GM19395 (cell line): ENCODE measurements around the gene NUMBL.
"Not testable (repeated sequence)": the region's sequence is repeated elsewhere in the genome, so short reads cannot be mapped to it uniquely, and the experiment has no call there.

ENCODE experiments used
- ATAC-seq: cut with Tn5 transposase; IDR thresholded peaks from one replicate; pipeline ENCODE4 v1.9.1; 2021; ENCODE audit warnings: mild to moderate bottlenecking, moderate library complexity; ENCODE audit not compliant: unreplicated experiment

Gene NUMBL

GRCh38 chr19:40667602-40668001 lies 22.8 kb downstream of the NUMBL start:
- ATAC-seq, result no peak

- ATAC-seq, result no peak
Observed at GRCh38 chr19:40666803-40667438, 23.5 kb downstream of the NUMBL start.

- no peak for ATAC-seq
Observed at GRCh38 chr19:40663695-40664692, 26.5 kb downstream of the NUMBL start.

- ATAC-seq, result no peak
Observed at GRCh38 chr19:40662925-40663694, 27.3 kb downstream of the NUMBL start.

GRCh38 chr19:40661616-40662015 lies 28.8 kb downstream of the NUMBL start:
- ATAC-seq, result no peak

DNA sequence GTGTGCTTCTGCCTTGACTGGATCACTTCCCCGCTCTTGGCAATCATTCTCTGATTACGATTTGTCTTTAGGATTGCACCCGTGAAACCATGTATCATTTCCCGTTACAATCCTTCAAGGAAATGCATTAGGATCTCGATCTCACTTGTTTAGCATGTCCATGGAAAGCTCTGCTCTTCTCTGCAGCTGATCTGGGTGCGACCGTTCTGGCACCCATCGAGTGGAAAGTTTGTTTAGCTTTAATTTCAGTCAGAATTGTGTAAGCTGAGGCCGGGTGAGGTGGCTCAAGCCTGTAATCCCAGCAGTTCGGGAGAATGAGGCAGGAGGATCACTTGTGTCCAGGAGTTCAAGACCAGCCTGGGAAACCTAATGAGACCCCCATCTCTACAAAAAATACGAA lies 30.9 kb downstream of the NUMBL start:
- no peak for ATAC-seq

DNA sequence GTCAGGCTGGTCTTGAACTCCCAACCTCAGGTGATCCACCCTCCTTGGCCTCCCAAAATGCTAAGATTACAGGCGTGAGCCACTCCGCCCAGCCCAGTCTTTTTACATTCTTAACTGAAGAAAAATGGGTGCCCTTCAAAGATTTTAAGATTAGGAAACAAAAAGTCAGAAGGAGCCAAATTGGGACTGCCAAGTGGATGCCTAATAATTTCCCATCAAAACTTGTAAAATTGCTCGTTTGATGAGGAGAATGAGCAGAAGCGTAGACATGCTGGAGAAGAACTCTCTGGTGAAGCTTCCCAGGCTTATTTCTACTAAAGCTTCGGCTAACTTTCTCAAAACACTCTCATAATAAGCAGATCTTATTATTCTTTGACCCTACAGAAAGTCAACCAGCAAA lies 31.3 kb downstream of the NUMBL start:
- no peak for ATAC-seq

GRCh38 chr19:40658031-40658430 lies 32.4 kb downstream of the NUMBL start:
- ATAC-seq, result no peak

DNA sequence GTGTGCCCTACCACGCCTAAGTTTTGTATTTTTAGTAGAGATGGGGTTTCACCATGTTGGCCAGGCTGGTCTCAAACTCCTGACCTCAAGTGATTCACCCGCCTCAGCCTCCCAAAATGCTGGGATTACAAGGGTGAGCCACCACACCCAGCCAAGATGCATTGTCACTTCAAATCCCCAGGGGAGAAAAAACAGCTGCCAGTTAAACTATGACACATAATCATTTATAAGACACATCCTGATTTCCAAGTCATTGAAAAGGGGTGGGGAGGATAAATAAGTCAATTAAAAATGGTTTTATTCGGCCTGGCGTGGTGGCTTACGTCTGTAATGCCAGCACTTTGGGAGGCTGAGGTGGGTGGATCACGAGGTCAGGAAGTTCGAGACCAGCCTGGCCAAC lies 34.8 kb downstream of the NUMBL start:
- not testable (repeated sequence) for ATAC-seq

DNA sequence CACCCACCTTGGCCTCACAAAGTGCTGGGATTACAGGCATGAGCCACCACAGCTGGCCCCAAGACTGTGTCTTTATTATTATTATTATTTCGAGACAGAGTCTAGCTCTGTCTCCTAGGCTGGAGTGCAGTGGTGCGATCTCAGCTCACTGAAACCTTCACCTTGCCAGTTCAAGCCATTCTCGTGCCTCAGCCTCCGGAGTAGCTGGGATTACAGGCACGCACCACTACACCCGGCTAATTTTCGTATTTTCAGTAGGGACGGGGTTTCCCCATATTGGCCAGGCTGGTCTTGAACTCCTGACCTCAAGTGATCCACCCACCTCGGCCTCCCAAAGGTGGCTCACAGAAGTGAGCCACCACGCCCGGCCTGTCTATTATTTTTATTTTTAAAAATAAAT lies 38.1 kb downstream of the NUMBL start:
- not testable (repeated sequence) for ATAC-seq

DNA sequence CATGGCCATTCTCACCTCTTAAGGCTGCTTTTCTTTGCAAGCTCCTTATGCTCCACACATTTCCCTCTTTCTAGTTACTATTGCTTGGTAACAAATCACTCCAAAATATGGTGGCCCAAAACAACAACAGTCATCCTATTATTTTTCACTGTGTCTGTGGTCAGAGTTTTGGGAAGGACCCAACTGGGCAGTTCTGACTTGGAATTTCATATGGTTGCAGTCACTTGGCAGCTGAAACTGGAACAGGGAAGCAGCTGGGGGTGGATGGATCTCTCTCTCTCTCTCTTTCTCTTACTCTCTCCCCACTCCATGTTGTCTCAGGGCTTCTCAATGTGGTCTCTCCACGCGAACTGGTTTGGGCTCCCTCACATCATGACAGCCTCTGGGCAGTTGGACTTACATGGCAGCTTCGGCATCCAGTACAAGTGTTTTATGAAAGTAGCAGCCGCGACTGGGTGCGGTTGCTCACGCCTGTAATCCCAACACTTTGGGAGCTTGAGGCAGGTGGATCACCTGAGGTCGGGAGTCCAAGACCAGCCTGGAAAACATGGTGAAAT lies 39.6 kb downstream of the NUMBL start:
- no peak for ATAC-seq

- ATAC-seq, result not testable (repeated sequence)
Observed at GRCh38 chr19:40649903-40650675, 40.4 kb downstream of the NUMBL start.

GRCh38 chr19:40646743-40647254 lies 43.7 kb downstream of the NUMBL start:
- ATAC-seq, result no peak

GRCh38 chr19:40642757-40643305 lies 47.6 kb downstream of the NUMBL start:
- ATAC-seq, result no peak

GRCh38 chr19:40642051-40642706 lies 48.3 kb downstream of the NUMBL start:
- no peak for ATAC-seq

DNA sequence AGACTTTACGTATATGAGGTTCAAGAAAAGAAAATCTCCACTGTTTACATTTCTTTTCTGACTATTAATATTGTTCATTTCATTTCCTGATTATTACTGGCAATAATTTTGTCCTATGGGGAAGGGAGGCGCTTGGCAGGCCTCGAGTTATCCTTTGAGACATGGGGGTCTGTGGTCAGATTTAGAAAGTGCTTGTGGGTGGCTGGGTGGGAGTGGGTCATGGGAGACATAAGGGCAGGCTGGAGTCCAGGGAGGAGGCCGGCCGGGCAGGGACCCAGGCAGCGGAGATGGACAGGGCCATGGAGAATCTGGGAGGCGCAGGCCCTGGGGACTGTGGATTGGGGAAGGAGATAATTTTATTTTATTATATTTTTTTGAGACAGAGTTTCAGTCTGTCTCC lies 49.2 kb downstream of the NUMBL start:
- ATAC-seq, result no peak

DNA sequence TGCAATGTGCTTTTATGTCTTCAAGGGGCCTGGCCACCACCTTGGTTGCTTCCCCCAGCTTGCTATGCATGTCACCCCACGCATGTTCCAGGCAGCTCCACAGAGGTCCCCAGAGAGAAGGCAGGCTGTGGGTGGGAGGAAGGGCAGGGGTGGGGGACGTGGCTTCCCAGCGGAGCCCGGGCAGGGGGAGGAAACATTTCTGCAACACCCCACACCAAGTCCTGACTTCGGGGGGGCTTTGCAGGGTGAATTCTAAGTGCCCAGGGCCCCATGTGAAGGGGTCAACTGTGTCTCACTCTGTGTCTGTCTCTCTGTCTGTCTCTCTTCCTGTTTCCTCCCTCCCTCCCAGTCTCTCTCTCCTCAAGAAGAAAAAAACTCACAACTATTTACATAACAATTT lies 49.7 kb downstream of the NUMBL start:
- no peak for ATAC-seq

DNA sequence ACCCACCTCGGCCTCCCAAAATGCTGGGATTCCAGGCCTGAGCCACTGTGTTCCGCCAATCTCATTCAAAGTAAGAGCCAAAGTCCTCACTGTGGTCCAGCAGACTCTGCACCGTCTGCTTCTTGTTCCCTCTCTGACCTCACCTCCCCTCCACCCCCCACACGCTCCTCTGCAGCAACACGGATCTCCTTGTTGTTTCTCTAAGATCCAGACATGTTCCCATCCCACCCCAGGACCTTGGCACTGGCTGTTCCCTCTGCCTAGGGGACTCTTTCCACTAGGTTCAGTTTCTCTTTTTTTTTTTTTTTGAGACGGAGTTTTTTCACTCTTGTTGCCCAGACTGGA lies 50.8 kb downstream of the NUMBL start:
- ATAC-seq, result no peak

DNA sequence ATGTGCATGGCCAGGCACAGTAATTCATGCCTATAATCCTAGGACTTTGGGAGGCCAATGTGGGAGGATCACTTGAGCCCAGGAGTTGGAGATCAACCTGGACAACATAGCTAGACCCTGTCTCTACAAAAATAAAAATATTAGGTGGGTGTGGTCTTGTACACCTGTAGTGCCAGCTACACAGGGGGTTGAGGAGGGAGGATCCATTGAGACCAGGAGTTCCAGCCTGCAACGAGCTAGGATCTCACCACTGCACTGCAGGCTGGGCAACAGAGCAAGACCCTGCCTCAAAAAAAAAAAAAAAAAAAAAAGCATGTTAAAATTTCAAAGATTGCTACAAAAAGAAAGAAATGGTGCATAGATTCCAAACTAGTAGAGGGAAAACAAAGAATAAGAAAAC lies 52.1 kb downstream of the NUMBL start:
- ATAC-seq, result no peak
